Measurements from ENCODE around the gene DNAJC5.
A peak's percentile ranks its signal among the peaks of the same experiment; 100 is the strongest.

DNAJC5 gene

GRCh38 chr20:63950701-63951397, 55.9 kb downstream of the DNAJC5 start:
- no peak overlapping the region for H3K4ac ChIP-seq (ENCODE audit: low read length)
- peaks cover 39% of the 10 kb centered on the region for H3K79me1 ChIP-seq (ENCODE audit: low read depth, low read length)
- H3K4me3 ChIP-seq (ENCODE audit: low read length in 2 of 2) = no peak overlapping the region
- H3K27me3 ChIP-seq (ENCODE audit: control insufficient read depth in 3 of 3, insufficient read depth in 3 of 3, low read depth in 1 of 3, low read length in 3 of 3) = no peaks in the 10 kb centered on the region
- H2BK120ac ChIP-seq (ENCODE audit: low read depth, low read length) = no peak overlapping the region
- no peak overlapping the region for H3K27ac ChIP-seq (replicated peaks; ENCODE audit: low read length)
- no peaks in the 10 kb centered on the region for H3K9me3 ChIP-seq (replicated peaks in 1 of 2; ENCODE audit: control insufficient read depth in 2 of 2, insufficient read depth in 1 of 2, low read depth in 1 of 2, low read length in 2 of 2)
- H3K23ac ChIP-seq (ENCODE audit: low read depth, low read length, poor library complexity) = peak overlapping the region; percentile 65
- no peak overlapping the region for H3K18ac ChIP-seq (ENCODE audit: low read length)
- H3K4me2 ChIP-seq (ENCODE audit: insufficient read depth, low read length, poor library complexity, severe bottlenecking) = no peak overlapping the region
- H4K8ac ChIP-seq (ENCODE audit: low read depth, low read length) = no peak overlapping the region
- H2BK5ac ChIP-seq (ENCODE audit: low read length) = no peak overlapping the region
- H2AK5ac ChIP-seq (ENCODE audit: low read depth, low read length) = peak overlapping the region; percentile 79
- no peak overlapping the region for H4K91ac ChIP-seq (ENCODE audit: low read depth, low read length, poor library complexity)
- no peak overlapping the region for H2BK12ac ChIP-seq (ENCODE audit: low read length)
- no peak overlapping the region for H2BK15ac ChIP-seq (ENCODE audit: low read length)
- no peak overlapping the region for H3K14ac ChIP-seq (ENCODE audit: low read length)
- H3K36me3 ChIP-seq (replicated peaks in 1 of 2; ENCODE audit: control insufficient read depth in 2 of 2, insufficient read depth in 2 of 2, low read length in 2 of 2) = peaks cover 7 to 27% of the 10 kb centered on the region in 2 donors
- H3K9ac ChIP-seq (ENCODE audit: low read depth, low read length, poor library complexity) = peak overlapping the region; percentile 21
- H2AFZ ChIP-seq (ENCODE audit: low read length) = no peak overlapping the region
- no peak for DNase-seq (ENCODE audit: low spot score)
- peaks cover 26 to 27% of the 10 kb centered on the region in 2 donors for H3K4me1 ChIP-seq (ENCODE audit: control insufficient read depth in 2 of 2, insufficient read depth in 1 of 2, low read depth in 1 of 2, low read length in 2 of 2)
- no CpG with 5 or more reads among the region's 20 CpGs for WGBS, 2 donors (ENCODE audit: extremely low coverage in 2 of 2, insufficient read length in 2 of 2, insufficient replicate concordance in 1 of 2)

- Histone ChIP-seq H3K9ac (ENCODE audit: low read depth, low read length, poor library complexity) (no peak overlapping the region), H4K8ac (ENCODE audit: low read depth, low read length) (no peak overlapping the region), H2BK12ac (ENCODE audit: low read length) (no peak overlapping the region), H3K18ac (ENCODE audit: low read length) (no peak overlapping the region), H2BK5ac (ENCODE audit: low read length) (no peak overlapping the region), H2AFZ (ENCODE audit: low read length) (no peak overlapping the region), H3K9me3 (replicated peaks in 1 of 2; ENCODE audit: control insufficient read depth in 2 of 2, insufficient read depth in 1 of 2, low read depth in 1 of 2, low read length in 2 of 2) (no peaks in the 10 kb centered on the region), H3K23ac (ENCODE audit: low read depth, low read length, poor library complexity) (no peak overlapping the region), H2BK120ac (ENCODE audit: low read depth, low read length) (no peak overlapping the region), H3K36me3 (replicated peaks in 1 of 2; ENCODE audit: control insufficient read depth in 2 of 2, insufficient read depth in 2 of 2, low read length in 2 of 2) (peaks cover 6 to 23% of the 10 kb centered on the region in 2 donors), H3K27me3 (ENCODE audit: control insufficient read depth in 3 of 3, insufficient read depth in 3 of 3, low read depth in 1 of 3, low read length in 3 of 3) (no peaks in the 10 kb centered on the region), H3K27ac (replicated peaks; ENCODE audit: low read length) (no peak overlapping the region), H3K4ac (ENCODE audit: low read length) (peak overlapping the region; percentile 76), H3K79me1 (ENCODE audit: low read depth, low read length) (peaks cover 38% of the 10 kb centered on the region), H3K4me3 (ENCODE audit: low read length in 2 of 2) (no peak overlapping the region), H3K4me2 (ENCODE audit: insufficient read depth, low read length, poor library complexity, severe bottlenecking) (no peak overlapping the region), H2AK5ac (ENCODE audit: low read depth, low read length) (peak overlapping the region; percentile 79), H3K4me1 (ENCODE audit: control insufficient read depth in 2 of 2, insufficient read depth in 1 of 2, low read depth in 1 of 2, low read length in 2 of 2) (peaks cover 26 to 27% of the 10 kb centered on the region in 2 donors), H2BK15ac (ENCODE audit: low read length) (no peak overlapping the region), H4K91ac (ENCODE audit: low read depth, low read length, poor library complexity) (peak overlapping the region; percentile 3), H3K14ac (ENCODE audit: low read length) (no peak overlapping the region)
- DNase-seq (ENCODE audit: low spot score) = no peak
- WGBS, 2 donors (ENCODE audit: extremely low coverage in 2 of 2, insufficient read length in 2 of 2, insufficient replicate concordance in 1 of 2) = no CpG with 5 or more reads among the region's 17 CpGs
Measured at GRCh38 chr20:63951398-63952209, 56.7 kb downstream of the DNAJC5 start.

GRCh38 chr20:63952210-63952535, 57.2 kb downstream of the DNAJC5 start:
- no peak overlapping the region for H4K8ac ChIP-seq (ENCODE audit: low read depth, low read length)
- H3K36me3 ChIP-seq (replicated peaks in 1 of 2; ENCODE audit: control insufficient read depth in 2 of 2, insufficient read depth in 2 of 2, low read length in 2 of 2) = peaks cover 6 to 23% of the 10 kb centered on the region in 2 donors
- H2BK15ac ChIP-seq (ENCODE audit: low read length) = no peak overlapping the region
- H3K9ac ChIP-seq (ENCODE audit: low read depth, low read length, poor library complexity) = peak overlapping the region; percentile 77
- peak overlapping the region; percentile 84 for H2BK12ac ChIP-seq (ENCODE audit: low read length)
- H3K18ac ChIP-seq (ENCODE audit: low read length) = peak overlapping the region; percentile 17
- no peaks in the 10 kb centered on the region for H3K27me3 ChIP-seq (ENCODE audit: control insufficient read depth in 3 of 3, insufficient read depth in 3 of 3, low read depth in 1 of 3, low read length in 3 of 3)
- H3K4ac ChIP-seq (ENCODE audit: low read length) = peak overlapping the region; percentile 76
- no peaks in the 10 kb centered on the region for H3K9me3 ChIP-seq (replicated peaks in 1 of 2; ENCODE audit: control insufficient read depth in 2 of 2, insufficient read depth in 1 of 2, low read depth in 1 of 2, low read length in 2 of 2)
- H3K79me1 ChIP-seq (ENCODE audit: low read depth, low read length) = peaks cover 36% of the 10 kb centered on the region
- no peak overlapping the region for H2AK5ac ChIP-seq (ENCODE audit: low read depth, low read length)
- H2AFZ ChIP-seq (ENCODE audit: low read length) = no peak overlapping the region
- H3K27ac ChIP-seq (replicated peaks; ENCODE audit: low read length) = no peak overlapping the region
- H2BK120ac ChIP-seq (ENCODE audit: low read depth, low read length) = no peak overlapping the region
- no CpG with 5 or more reads among the region's 15 CpGs for WGBS, 2 donors (ENCODE audit: extremely low coverage in 2 of 2, insufficient read length in 2 of 2, insufficient replicate concordance in 1 of 2)
- DNase-seq (ENCODE audit: low spot score) = no peak
- no peak overlapping the region for H3K14ac ChIP-seq (ENCODE audit: low read length)
- H2BK5ac ChIP-seq (ENCODE audit: low read length) = no peak overlapping the region
- H3K4me2 ChIP-seq (ENCODE audit: insufficient read depth, low read length, poor library complexity, severe bottlenecking) = no peak overlapping the region
- H3K4me1 ChIP-seq (ENCODE audit: control insufficient read depth in 2 of 2, insufficient read depth in 1 of 2, low read depth in 1 of 2, low read length in 2 of 2) = peaks cover 27 to 31% of the 10 kb centered on the region in 2 donors
- no peak overlapping the region for H3K23ac ChIP-seq (ENCODE audit: low read depth, low read length, poor library complexity)
- no peak overlapping the region for H3K4me3 ChIP-seq (ENCODE audit: low read length in 2 of 2)
- peak overlapping the region; percentile 3 for H4K91ac ChIP-seq (ENCODE audit: low read depth, low read length, poor library complexity)

- Histone ChIP-seq H3K4ac (ENCODE audit: low read length) (no peak overlapping the region), H4K8ac (ENCODE audit: low read depth, low read length) (no peak overlapping the region), H2BK5ac (ENCODE audit: low read length) (no peak overlapping the region), H4K91ac (ENCODE audit: low read depth, low read length, poor library complexity) (no peak overlapping the region), H3K23ac (ENCODE audit: low read depth, low read length, poor library complexity) (no peak overlapping the region), H3K9ac (ENCODE audit: low read depth, low read length, poor library complexity) (peak overlapping the region; percentile 77), H3K27ac (replicated peaks; ENCODE audit: low read length) (no peak overlapping the region), H3K4me3 (ENCODE audit: low read length in 2 of 2) (no peak overlapping the region), H3K79me1 (ENCODE audit: low read depth, low read length) (peaks cover 32% of the 10 kb centered on the region), H3K18ac (ENCODE audit: low read length) (no peak overlapping the region), H3K4me2 (ENCODE audit: insufficient read depth, low read length, poor library complexity, severe bottlenecking) (no peak overlapping the region), H2AK5ac (ENCODE audit: low read depth, low read length) (peak overlapping the region; percentile 63), H2AFZ (ENCODE audit: low read length) (no peak overlapping the region), H3K36me3 (replicated peaks in 1 of 2; ENCODE audit: control insufficient read depth in 2 of 2, insufficient read depth in 2 of 2, low read length in 2 of 2) (peaks cover 6 to 23% of the 10 kb centered on the region in 2 donors), H3K4me1 (ENCODE audit: control insufficient read depth in 2 of 2, insufficient read depth in 1 of 2, low read depth in 1 of 2, low read length in 2 of 2) (peaks cover 32 to 35% of the 10 kb centered on the region in 2 donors), H3K9me3 (replicated peaks in 1 of 2; ENCODE audit: control insufficient read depth in 2 of 2, insufficient read depth in 1 of 2, low read depth in 1 of 2, low read length in 2 of 2) (no peaks in the 10 kb centered on the region), H2BK120ac (ENCODE audit: low read depth, low read length) (no peak overlapping the region), H2BK15ac (ENCODE audit: low read length) (no peak overlapping the region), H3K14ac (ENCODE audit: low read length) (no peak overlapping the region), H2BK12ac (ENCODE audit: low read length) (peak overlapping the region; percentile 84), H3K27me3 (ENCODE audit: control insufficient read depth in 3 of 3, insufficient read depth in 3 of 3, low read depth in 1 of 3, low read length in 3 of 3) (no peaks in the 10 kb centered on the region)
- no CpG with 5 or more reads among the region's 14 CpGs for WGBS, 2 donors (ENCODE audit: extremely low coverage in 2 of 2, insufficient read length in 2 of 2, insufficient replicate concordance in 1 of 2)
- no peak for DNase-seq (ENCODE audit: low spot score)
Measured at GRCh38 chr20:63952769-63953168, 57.8 kb downstream of the DNAJC5 start.
